ENCODE measurements around the gene ADAMTSL5. TPM values are rescaled to one million over a fixed set of nuclear protein-coding genes. Genes with fewer than 3 reads are reported as not detected.

ADAMTSL5 gene
- total and polyA plus RNA-seq, 9 of the 15 experiments (the other 6 are each of a cell fraction or from before 2014, with no cell fraction given), result 1.0 to 11.6 (median 4.1) TPM

- FAIRE-seq, result no peak
- no peaks in the 10 kb centered on the region for H3K9me1 ChIP-seq (ENCODE audit: control insufficient read depth, insufficient read depth, low read length)
- WGBS (ENCODE audit: insufficient coverage, low coverage, missing lambda C conversion rate), result 8% methylated on average over 46 of the region's 49 CpGs
- in situ Hi-C loops (cut with MboI), result no loop called here
- H2AFZ ChIP-seq (ENCODE audit: low read depth, low read length), result peak overlapping the region; percentile 95
- peak overlapping the region; percentile 68 for H3K27ac ChIP-seq (ENCODE audit: extremely low read depth, low read depth, low read length)
- BruUV-seq (replicated peaks), result TSS peak; percentile 55
- intact Hi-C loops (cut with micrococcal nuclease), result no loop called here
- H3K36me3 ChIP-seq (ENCODE audit: control insufficient read depth, insufficient read depth, low read length), result peaks cover 10% of the 10 kb centered on the region; the same call in 2 of the 3 replicates
- H4K20me1 ChIP-seq (replicated peaks; ENCODE audit: control insufficient read depth, insufficient read depth, low read length), result no peaks in the 10 kb centered on the region
- peak; percentile 76 to 87 (median 84) for DNase-seq (ENCODE audit: extremely low read depth in 1 of 4, low spot score in 3 of 4)
- peak; percentile 66 for ATAC-seq
- no peaks in the 10 kb centered on the region for H3K79me2 ChIP-seq (ENCODE audit: control insufficient read depth, insufficient read depth, low read length)
- H3K4me3 ChIP-seq, result peak overlapping the region; percentile 23
- H3K9me3 ChIP-seq (replicated peaks; ENCODE audit: control insufficient read depth, insufficient read depth, low read depth, low read length), result no peaks in the 10 kb centered on the region
- peak overlapping the region; percentile 77 for H3K4me2 ChIP-seq (ENCODE audit: insufficient read depth, low read length)
- H3K9ac ChIP-seq (ENCODE audit: insufficient read depth in 1 of 2, low read depth in 2 of 2, low read length in 2 of 2), result peak overlapping the region; percentile 73 to 93
- POLR2A ChIA-PET, result no interaction called here
- no peaks in the 10 kb centered on the region for H3K27me3 ChIP-seq (ENCODE audit: control insufficient read depth in 2 of 2, insufficient read depth in 2 of 2, low read length in 2 of 2)
- H3K4me1 ChIP-seq (replicated peaks in 1 of 2; ENCODE audit: control insufficient read depth in 2 of 2, insufficient read depth in 2 of 2, low read length in 2 of 2), result peaks cover 9 to 65% of the 10 kb centered on the region in 2 experiments
- CTCF ChIA-PET (ENCODE audit: low intra/inter-chr PET ratio), result no interaction called here
- TF ChIP-seq NKRF (IDR thresholded peaks at IDR 0.05; ENCODE audit: borderline replicate concordance) (0 out of 2 replicates have a peak, but pooled peaks have one; percentile 29), BRD9 (IDR thresholded peaks at IDR 0.05; ENCODE audit: low read depth, partially characterized antibody) (peak; percentile 70), HDAC1 (IDR thresholded peaks at IDR 0.05) (peak in 1 of 2 experiments; percentile 69; a peak in 2 of 4 replicates), MAX (CRISPR knock-in tag; IDR thresholded peaks at IDR 0.05) (peak; percentile 99), NR2C2 (CRISPR knock-in tag; IDR thresholded peaks at IDR 0.05) (no peak), NR2C2 (tag; IDR thresholded peaks at IDR 0.05) (no peak), KDM1A (IDR thresholded peaks at IDR 0.05) (0 out of 4 replicates have a peak, but pooled peaks of 1 of the 2 experiments have one; percentile 16), HOMEZ (CRISPR knock-in tag; IDR thresholded peaks at IDR 0.05) (no peak), ZNF282 (CRISPR knock-in tag; IDR thresholded peaks at IDR 0.05) (peak; percentile 95), ESRRA (IDR thresholded peaks at IDR 0.05; ENCODE audit: borderline replicate concordance, low read depth) (peak; percentile 80), DIDO1 (tag; IDR thresholded peaks at IDR 0.05; ENCODE audit: low read depth) (no peak), DDX20 (tag; IDR thresholded peaks at IDR 0.05; ENCODE audit: low read depth) (no peak), DMBX1 (CRISPR knock-in tag; IDR thresholded peaks at IDR 0.05; ENCODE audit: borderline replicate concordance) (0 out of 2 replicates have a peak, but pooled peaks have one; percentile 37)
Observed at GRCh38 chr19:1503089-1503924, 9.5 kb downstream of the ADAMTSL5 start.
